ENCODE measurements around the gene TBC1D10B.

DNA sequence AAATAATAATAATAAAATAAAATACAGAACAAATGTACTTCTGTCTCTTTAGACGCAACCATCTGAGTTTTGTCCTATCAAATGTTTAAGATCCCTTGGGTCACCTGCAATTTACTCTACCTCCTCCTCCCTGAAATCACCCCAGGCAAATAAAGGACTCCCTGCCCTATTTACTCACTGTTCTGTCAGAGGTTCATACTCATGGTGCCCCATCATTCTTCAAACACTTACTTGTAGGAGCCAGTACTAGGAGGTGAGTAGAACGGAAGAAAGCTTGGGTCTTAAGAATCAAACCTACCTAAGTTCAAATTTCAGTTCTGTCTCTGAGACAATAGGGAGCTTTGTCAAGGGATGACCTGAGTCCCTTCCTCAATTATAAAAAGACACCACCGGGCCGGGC lies 3.8 kb downstream of the TBC1D10B start:
- TF ChIP-seq RAD21 (IDR thresholded peaks at IDR 0.05; ENCODE audit: low read depth) = no peak
- TF ChIP-seq, protein P1, sequence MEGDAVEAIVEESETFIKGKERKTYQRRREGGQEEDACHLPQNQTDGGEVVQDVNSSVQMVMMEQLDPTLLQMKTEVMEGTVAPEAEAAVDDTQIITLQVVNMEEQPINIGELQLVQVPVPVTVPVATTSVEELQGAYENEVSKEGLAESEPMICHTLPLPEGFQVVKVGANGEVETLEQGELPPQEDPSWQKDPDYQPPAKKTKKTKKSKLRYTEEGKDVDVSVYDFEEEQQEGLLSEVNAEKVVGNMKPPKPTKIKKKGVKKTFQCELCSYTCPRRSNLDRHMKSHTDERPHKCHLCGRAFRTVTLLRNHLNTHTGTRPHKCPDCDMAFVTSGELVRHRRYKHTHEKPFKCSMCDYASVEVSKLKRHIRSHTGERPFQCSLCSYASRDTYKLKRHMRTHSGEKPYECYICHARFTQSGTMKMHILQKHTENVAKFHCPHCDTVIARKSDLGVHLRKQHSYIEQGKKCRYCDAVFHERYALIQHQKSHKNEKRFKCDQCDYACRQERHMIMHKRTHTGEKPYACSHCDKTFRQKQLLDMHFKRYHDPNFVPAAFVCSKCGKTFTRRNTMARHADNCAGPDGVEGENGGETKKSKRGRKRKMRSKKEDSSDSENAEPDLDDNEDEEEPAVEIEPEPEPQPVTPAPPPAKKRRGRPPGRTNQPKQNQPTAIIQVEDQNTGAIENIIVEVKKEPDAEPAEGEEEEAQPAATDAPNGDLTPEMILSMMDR (IDR thresholded peaks at IDR 0.05 in 2 of 3, conservative IDR thresholded peaks at IDR 0.05 in 1 of 3; ENCODE audit: borderline replicate concordance in 1 of 3, insufficient read depth in 1 of 3, low read depth in 2 of 3, low read length in 2 of 3) = no peak
- no peak for TF ChIP-seq EZH2 (IDR thresholded peaks at IDR 0.05)
